SU-DHL-6 (cell line): Measurements from ENCODE around the gene HNRNPU.

ENCODE experiments used
- EZH2phosphoT487 ChIP-seq: fragments of 200-600 bp; sonication (generic), shearing (Covaris generic); conservative IDR thresholded peaks from 2 replicates; pipeline ENCODE4 v1.6.1; 2018; ENCODE audit warnings: mild to moderate bottlenecking, antibody characterized with exemption, low read length, moderate library complexity, mixed read lengths
- TF ChIP-seq, protein P1 (sequence below): fragments of 200-600 bp; sonication (generic); IDR thresholded peaks from one replicate; pipeline ENCODE4 v1.5.1; 2017; ENCODE audit warnings: antibody characterized with exemption, mild to moderate bottlenecking, low read length, moderate library complexity; ENCODE audit not compliant: insufficient read depth, poor library complexity, severe bottlenecking

- TF ChIP-seq, protein P1, sequence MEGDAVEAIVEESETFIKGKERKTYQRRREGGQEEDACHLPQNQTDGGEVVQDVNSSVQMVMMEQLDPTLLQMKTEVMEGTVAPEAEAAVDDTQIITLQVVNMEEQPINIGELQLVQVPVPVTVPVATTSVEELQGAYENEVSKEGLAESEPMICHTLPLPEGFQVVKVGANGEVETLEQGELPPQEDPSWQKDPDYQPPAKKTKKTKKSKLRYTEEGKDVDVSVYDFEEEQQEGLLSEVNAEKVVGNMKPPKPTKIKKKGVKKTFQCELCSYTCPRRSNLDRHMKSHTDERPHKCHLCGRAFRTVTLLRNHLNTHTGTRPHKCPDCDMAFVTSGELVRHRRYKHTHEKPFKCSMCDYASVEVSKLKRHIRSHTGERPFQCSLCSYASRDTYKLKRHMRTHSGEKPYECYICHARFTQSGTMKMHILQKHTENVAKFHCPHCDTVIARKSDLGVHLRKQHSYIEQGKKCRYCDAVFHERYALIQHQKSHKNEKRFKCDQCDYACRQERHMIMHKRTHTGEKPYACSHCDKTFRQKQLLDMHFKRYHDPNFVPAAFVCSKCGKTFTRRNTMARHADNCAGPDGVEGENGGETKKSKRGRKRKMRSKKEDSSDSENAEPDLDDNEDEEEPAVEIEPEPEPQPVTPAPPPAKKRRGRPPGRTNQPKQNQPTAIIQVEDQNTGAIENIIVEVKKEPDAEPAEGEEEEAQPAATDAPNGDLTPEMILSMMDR: no peak
- TF ChIP-seq EZH2phosphoT487: no peak
These were observed 63.5 kb downstream of the HNRNPU start for GRCh38 chr1:244800821-244801220.
